Breast epithelium (tissue), 3 donors: ENCODE results near the gene PLXND1.

Experiments used
- POLR2A ChIP-seq: fragments of 450-650 bp; IDR thresholded peaks from one replicate; pipeline ENCODE4 v1.6.1; 2016; ENCODE audit warnings: antibody characterized with exemption, mild to moderate bottlenecking, moderate library complexity
- TF ChIP-seq, protein P1 (sequence below), 3 donors: fragments of 450-650 bp; IDR thresholded peaks; one replicate each; pipeline ENCODE4 v1.5.1; 2016 to 2017; ENCODE audit warnings: antibody characterized with exemption in 3 of 3, mild to moderate bottlenecking in 3 of 3, moderate library complexity in 3 of 3

GRCh38 chr3:129605203-129605921, 1.1 kb downstream of the PLXND1 start:
- TF ChIP-seq, protein P1, sequence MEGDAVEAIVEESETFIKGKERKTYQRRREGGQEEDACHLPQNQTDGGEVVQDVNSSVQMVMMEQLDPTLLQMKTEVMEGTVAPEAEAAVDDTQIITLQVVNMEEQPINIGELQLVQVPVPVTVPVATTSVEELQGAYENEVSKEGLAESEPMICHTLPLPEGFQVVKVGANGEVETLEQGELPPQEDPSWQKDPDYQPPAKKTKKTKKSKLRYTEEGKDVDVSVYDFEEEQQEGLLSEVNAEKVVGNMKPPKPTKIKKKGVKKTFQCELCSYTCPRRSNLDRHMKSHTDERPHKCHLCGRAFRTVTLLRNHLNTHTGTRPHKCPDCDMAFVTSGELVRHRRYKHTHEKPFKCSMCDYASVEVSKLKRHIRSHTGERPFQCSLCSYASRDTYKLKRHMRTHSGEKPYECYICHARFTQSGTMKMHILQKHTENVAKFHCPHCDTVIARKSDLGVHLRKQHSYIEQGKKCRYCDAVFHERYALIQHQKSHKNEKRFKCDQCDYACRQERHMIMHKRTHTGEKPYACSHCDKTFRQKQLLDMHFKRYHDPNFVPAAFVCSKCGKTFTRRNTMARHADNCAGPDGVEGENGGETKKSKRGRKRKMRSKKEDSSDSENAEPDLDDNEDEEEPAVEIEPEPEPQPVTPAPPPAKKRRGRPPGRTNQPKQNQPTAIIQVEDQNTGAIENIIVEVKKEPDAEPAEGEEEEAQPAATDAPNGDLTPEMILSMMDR (IDR thresholded peaks at IDR 0.05): peak in 1 of 3 donors; percentile 6
- no peak for TF ChIP-seq POLR2A
